HCT116 (cell line): Measurements from ENCODE around the gene TAOK3.

Experiments
- EGR1 ChIP-seq: IDR thresholded peaks from 2 replicates; pipeline ENCODE4 v1.6.1; 2012; ENCODE audit warnings: low read depth
- EZH2 ChIP-seq: fragments of 200-600 bp; sonication (generic); IDR thresholded peaks from 2 replicates; pipeline ENCODE4 v1.6.1; 2017; ENCODE audit warnings: antibody characterized with exemption, mixed run types
- EZH2phosphoT487 ChIP-seq: fragments of 200-600 bp; IDR thresholded peaks from 2 replicates; pipeline ENCODE4 v1.6.1; 2018; ENCODE audit warnings: antibody characterized with exemption, borderline replicate concordance
- FOSL1 ChIP-seq: IDR thresholded peaks from 2 replicates; pipeline ENCODE4 v1.6.1; 2012; ENCODE audit warnings: low read depth
- JUND ChIP-seq: IDR thresholded peaks from 2 replicates; pipeline ENCODE4 v1.6.1; 2012
- POLR2A ChIP-seq: IDR thresholded peaks from 2 replicates; pipeline ENCODE4 v1.7.0; 2011; ENCODE audit warnings: borderline replicate concordance; ENCODE audit not compliant: insufficient read depth, insufficient read length; ENCODE audit errors: extremely low read depth
- POLR2AphosphoS5 ChIP-seq: IDR thresholded peaks from 2 replicates; pipeline ENCODE4 v1.6.1; 2011; ENCODE audit warnings: mild to moderate bottlenecking, low read depth, low read length, moderate library complexity
- RAD21 ChIP-seq: IDR thresholded peaks from 2 replicates; pipeline ENCODE4 v1.6.1; 2012; ENCODE audit warnings: low read depth, mild to moderate bottlenecking
- SIN3A ChIP-seq: IDR thresholded peaks from 2 replicates; pipeline ENCODE4 v1.6.1; 2012; ENCODE audit warnings: low read depth
- TCF7L2 ChIP-seq: IDR thresholded peaks from 2 replicates; pipeline ENCODE4 v1.7.0; 2011; ENCODE audit warnings: borderline replicate concordance, inconsistent platforms; ENCODE audit not compliant: insufficient read depth, insufficient read length; ENCODE audit errors: extremely low read depth
- ZNF274 ChIP-seq: fragments of 200-500 bp; sonication (Bioruptor generic); IDR thresholded peaks from 2 replicates; pipeline ENCODE4 v1.6.1; 2014; ENCODE audit warnings: mild to moderate bottlenecking, low read depth, low read length, inconsistent platforms
- TF ChIP-seq, protein P1 (sequence below), 3 experiments: fragments of 200-600 bp in 1 of 3; sonication (generic) in 1 of 3; IDR thresholded peaks in 2 of 3; conservative IDR thresholded peaks in 1 of 3; 2 replicates each; pipeline ENCODE4 v1.5.1; 2012 to 2017; ENCODE audit warnings: low read depth in 2 of 3, low read length in 2 of 3, antibody characterized with exemption in 1 of 3, borderline replicate concordance in 1 of 3, control low read depth in 1 of 3, mild to moderate bottlenecking in 1 of 3, mixed read lengths in 1 of 3, mixed run types in 1 of 3, moderate library complexity in 1 of 3; ENCODE audit not compliant: insufficient read depth in 1 of 3
- TF ChIP-seq, protein P2 (sequence below): IDR thresholded peaks from 2 replicates; pipeline ENCODE4 v1.6.1; 2012

DNA sequence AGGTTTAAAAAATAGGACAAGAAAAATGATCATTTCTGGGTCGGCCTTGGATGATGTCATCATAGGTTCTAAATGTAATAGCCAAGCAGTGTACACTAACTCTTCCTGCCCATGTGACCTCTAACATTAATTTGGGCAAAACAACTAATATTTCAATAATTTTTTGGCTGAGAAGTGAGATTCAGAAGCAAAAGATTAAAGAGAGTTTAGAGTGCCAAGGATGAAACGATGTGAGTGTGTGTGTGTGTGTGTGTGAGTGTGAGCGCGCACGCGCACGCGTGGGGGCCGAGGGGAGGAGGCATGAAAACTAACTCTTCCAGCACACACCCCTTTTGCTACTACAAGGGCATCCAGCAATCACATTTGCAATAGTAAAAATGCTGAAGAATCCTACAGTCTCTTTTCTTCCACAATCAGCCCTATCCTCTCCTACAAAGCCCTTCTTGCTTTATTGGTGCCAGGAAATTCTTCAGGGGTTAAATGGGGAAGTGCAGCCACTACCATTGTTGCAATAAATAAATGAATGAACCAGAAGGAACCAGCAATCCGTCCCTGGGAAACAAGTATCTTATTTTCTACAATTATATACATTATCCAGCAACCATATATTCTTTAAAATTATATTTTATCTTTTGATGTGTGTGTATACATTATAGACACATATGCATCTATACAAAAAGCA, 183.9 kb downstream of the TAOK3 start:
- no peak for TF ChIP-seq POLR2A
- TF ChIP-seq, protein P1, sequence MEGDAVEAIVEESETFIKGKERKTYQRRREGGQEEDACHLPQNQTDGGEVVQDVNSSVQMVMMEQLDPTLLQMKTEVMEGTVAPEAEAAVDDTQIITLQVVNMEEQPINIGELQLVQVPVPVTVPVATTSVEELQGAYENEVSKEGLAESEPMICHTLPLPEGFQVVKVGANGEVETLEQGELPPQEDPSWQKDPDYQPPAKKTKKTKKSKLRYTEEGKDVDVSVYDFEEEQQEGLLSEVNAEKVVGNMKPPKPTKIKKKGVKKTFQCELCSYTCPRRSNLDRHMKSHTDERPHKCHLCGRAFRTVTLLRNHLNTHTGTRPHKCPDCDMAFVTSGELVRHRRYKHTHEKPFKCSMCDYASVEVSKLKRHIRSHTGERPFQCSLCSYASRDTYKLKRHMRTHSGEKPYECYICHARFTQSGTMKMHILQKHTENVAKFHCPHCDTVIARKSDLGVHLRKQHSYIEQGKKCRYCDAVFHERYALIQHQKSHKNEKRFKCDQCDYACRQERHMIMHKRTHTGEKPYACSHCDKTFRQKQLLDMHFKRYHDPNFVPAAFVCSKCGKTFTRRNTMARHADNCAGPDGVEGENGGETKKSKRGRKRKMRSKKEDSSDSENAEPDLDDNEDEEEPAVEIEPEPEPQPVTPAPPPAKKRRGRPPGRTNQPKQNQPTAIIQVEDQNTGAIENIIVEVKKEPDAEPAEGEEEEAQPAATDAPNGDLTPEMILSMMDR (IDR thresholded peaks at IDR 0.05 in 2 of 3, conservative IDR thresholded peaks at IDR 0.05 in 1 of 3; ENCODE audit: borderline replicate concordance in 1 of 3, insufficient read depth in 1 of 3, low read depth in 2 of 3, low read length in 2 of 3): no peak
- no peak for TF ChIP-seq EZH2
- TF ChIP-seq RAD21: no peak
- TF ChIP-seq, protein P2, sequence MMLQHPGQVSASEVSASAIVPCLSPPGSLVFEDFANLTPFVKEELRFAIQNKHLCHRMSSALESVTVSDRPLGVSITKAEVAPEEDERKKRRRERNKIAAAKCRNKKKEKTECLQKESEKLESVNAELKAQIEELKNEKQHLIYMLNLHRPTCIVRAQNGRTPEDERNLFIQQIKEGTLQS: no peak
- TF ChIP-seq EGR1: no peak
- TF ChIP-seq ZNF274: no peak
- TF ChIP-seq FOSL1: no peak
- no peak for TF ChIP-seq JUND
- no peak for TF ChIP-seq SIN3A
- TF ChIP-seq POLR2AphosphoS5: no peak
- TF ChIP-seq TCF7L2: no peak
- no peak for TF ChIP-seq EZH2phosphoT487
